Bone marrow (tissue), 2 donors: Measurements from ENCODE around the gene SLC16A10.
A peak's percentile ranks its signal among the peaks of the same experiment; 100 is the strongest.

Experiments used
- DNase-seq, 2 donors: peaks; one replicate each; lab custom pipeline; 2025; lab: John Stamatoyannopoulos, UW

The SLC16A10 gene

GRCh38 chr6:111260570-111261298 is 173.4 kb downstream of the SLC16A10 start:
- DNase-seq: no peak

GRCh38 chr6:111263837-111264236 is 176.5 kb downstream of the SLC16A10 start:
- peak in 1 of 2 donors; percentile 70 for DNase-seq

GRCh38 chr6:111265842-111266241 is 178.5 kb downstream of the SLC16A10 start:
- DNase-seq: no peak

GRCh38 chr6:111266276-111266675 is 179.0 kb downstream of the SLC16A10 start:
- DNase-seq: no peak

- no peak for DNase-seq
These were observed 180.5 kb downstream of the SLC16A10 start for GRCh38 chr6:111267764-111268333.

GRCh38 chr6:111269401-111269970 is 182.2 kb downstream of the SLC16A10 start:
- DNase-seq: no peak

- no peak for DNase-seq
These were observed 182.8 kb downstream of the SLC16A10 start for GRCh38 chr6:111270121-111270520.

- DNase-seq: no peak
These were observed 187.4 kb downstream of the SLC16A10 start for GRCh38 chr6:111274593-111275217.

GRCh38 chr6:111276335-111276734 is 189.0 kb downstream of the SLC16A10 start:
- DNase-seq: no peak

- no peak for DNase-seq
These were observed 189.4 kb downstream of the SLC16A10 start for GRCh38 chr6:111276736-111277135.

GRCh38 chr6:111277819-111278218 is 190.5 kb downstream of the SLC16A10 start:
- no peak for DNase-seq

GRCh38 chr6:111278731-111279130 is 191.4 kb downstream of the SLC16A10 start:
- no peak for DNase-seq

GRCh38 chr6:111280445-111280955 is 193.2 kb downstream of the SLC16A10 start:
- DNase-seq: no peak
